ENCODE measurements around the gene C1QTNF12.

C1QTNF12 gene

GRCh38 chr1:1221887-1222574, 24.5 kb downstream of the C1QTNF12 start:
- Histone ChIP-seq H3K4me3 (ENCODE audit: low read depth, low read length, poor library complexity, severe bottlenecking) (no peak overlapping the region), H3K9ac (ENCODE audit: low read length) (no peak overlapping the region), H3K36me3 (ENCODE audit: insufficient read depth, low read length) (peaks cover 92% of the 10 kb centered on the region), H3K9me2 (ENCODE audit: low read depth, low read length) (no peaks in the 10 kb centered on the region), H3K27me3 (ENCODE audit: insufficient read depth, low read length) (no peaks in the 10 kb centered on the region), H3F3A (ENCODE audit: insufficient read depth, low read length) (no peaks in the 10 kb centered on the region), H3K9me3 (ENCODE audit: low read length) (no peaks in the 10 kb centered on the region), H4K20me1 (ENCODE audit: insufficient read depth, low read length) (no peaks in the 10 kb centered on the region), H3K79me2 (ENCODE audit: insufficient read depth, low read length) (no peaks in the 10 kb centered on the region), H3K27ac (ENCODE audit: low read depth, low read length, poor library complexity, severe bottlenecking) (no peak overlapping the region), H3K4me1 (ENCODE audit: insufficient read depth, low read length, severe bottlenecking) (peaks cover 1% of the 10 kb centered on the region), H2AFZ (ENCODE audit: low read length) (no peak overlapping the region), H3K4me2 (ENCODE audit: low read length) (no peak overlapping the region)
- TF ChIP-seq EZH2 (IDR thresholded peaks at IDR 0.05; ENCODE audit: borderline replicate concordance, low read length), result no peak
- TF ChIP-seq, protein P1, sequence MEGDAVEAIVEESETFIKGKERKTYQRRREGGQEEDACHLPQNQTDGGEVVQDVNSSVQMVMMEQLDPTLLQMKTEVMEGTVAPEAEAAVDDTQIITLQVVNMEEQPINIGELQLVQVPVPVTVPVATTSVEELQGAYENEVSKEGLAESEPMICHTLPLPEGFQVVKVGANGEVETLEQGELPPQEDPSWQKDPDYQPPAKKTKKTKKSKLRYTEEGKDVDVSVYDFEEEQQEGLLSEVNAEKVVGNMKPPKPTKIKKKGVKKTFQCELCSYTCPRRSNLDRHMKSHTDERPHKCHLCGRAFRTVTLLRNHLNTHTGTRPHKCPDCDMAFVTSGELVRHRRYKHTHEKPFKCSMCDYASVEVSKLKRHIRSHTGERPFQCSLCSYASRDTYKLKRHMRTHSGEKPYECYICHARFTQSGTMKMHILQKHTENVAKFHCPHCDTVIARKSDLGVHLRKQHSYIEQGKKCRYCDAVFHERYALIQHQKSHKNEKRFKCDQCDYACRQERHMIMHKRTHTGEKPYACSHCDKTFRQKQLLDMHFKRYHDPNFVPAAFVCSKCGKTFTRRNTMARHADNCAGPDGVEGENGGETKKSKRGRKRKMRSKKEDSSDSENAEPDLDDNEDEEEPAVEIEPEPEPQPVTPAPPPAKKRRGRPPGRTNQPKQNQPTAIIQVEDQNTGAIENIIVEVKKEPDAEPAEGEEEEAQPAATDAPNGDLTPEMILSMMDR (IDR thresholded peaks at IDR 0.05; ENCODE audit: low read length), result no peak

GRCh38 chr1:1220197-1220596, 26.3 kb downstream of the C1QTNF12 start:
- H3K36me3 ChIP-seq (ENCODE audit: insufficient read depth, low read length), result peaks cover 87% of the 10 kb centered on the region

DNA sequence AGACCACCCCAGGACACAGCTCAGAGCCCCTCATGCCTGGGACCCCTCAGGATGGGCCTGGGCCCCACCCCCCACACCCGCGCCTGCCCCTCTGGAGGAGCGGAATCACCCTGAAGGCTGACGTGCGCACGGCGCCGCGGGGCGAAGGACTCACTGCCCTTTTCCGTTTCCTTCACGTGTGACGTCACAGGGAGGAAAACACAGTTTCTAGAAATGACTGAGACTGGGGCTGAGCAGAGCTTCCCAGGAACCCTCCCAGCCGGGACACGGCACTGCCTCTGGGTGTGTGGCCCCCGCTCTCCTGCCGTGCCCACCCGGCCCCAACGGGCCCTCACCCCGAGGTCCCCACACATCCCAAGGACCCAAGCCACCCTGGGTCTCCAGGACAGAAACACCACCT, 27.2 kb downstream of the C1QTNF12 start:
- H3K9me2 ChIP-seq (ENCODE audit: low read depth, low read length), result no peaks in the 10 kb centered on the region
- no peak overlapping the region for H2AFZ ChIP-seq (ENCODE audit: low read length)
- no peak overlapping the region for H3K27ac ChIP-seq (ENCODE audit: low read depth, low read length, poor library complexity, severe bottlenecking)
- no peaks in the 10 kb centered on the region for H4K20me1 ChIP-seq (ENCODE audit: insufficient read depth, low read length)
- TF ChIP-seq, protein P1 (IDR thresholded peaks at IDR 0.05; ENCODE audit: low read length), result no peak
- TF ChIP-seq EZH2 (IDR thresholded peaks at IDR 0.05; ENCODE audit: borderline replicate concordance, low read length), result no peak
- H3K27me3 ChIP-seq (ENCODE audit: insufficient read depth, low read length), result no peaks in the 10 kb centered on the region
- peaks cover 79% of the 10 kb centered on the region for H3K36me3 ChIP-seq (ENCODE audit: insufficient read depth, low read length)
- no peaks in the 10 kb centered on the region for H3K9me3 ChIP-seq (ENCODE audit: low read length)
- no peaks in the 10 kb centered on the region for H3F3A ChIP-seq (ENCODE audit: insufficient read depth, low read length)
- H3K4me1 ChIP-seq (ENCODE audit: insufficient read depth, low read length, severe bottlenecking), result peaks cover 9% of the 10 kb centered on the region
- H3K4me3 ChIP-seq (ENCODE audit: low read depth, low read length, poor library complexity, severe bottlenecking), result no peak overlapping the region
- no peak overlapping the region for H3K4me2 ChIP-seq (ENCODE audit: low read length)
- H3K79me2 ChIP-seq (ENCODE audit: insufficient read depth, low read length), result no peaks in the 10 kb centered on the region
- no peak overlapping the region for H3K9ac ChIP-seq (ENCODE audit: low read length)

More at GRCh38 chr1:1220197-1220596, 26.3 kb downstream of the C1QTNF12 start:
- Histone ChIP-seq H3K9ac (ENCODE audit: low read length) (no peak overlapping the region), H3K27me3 (ENCODE audit: insufficient read depth, low read length) (no peaks in the 10 kb centered on the region), H3F3A (ENCODE audit: insufficient read depth, low read length) (no peaks in the 10 kb centered on the region), H2AFZ (ENCODE audit: low read length) (no peak overlapping the region), H3K9me2 (ENCODE audit: low read depth, low read length) (no peaks in the 10 kb centered on the region), H3K79me2 (ENCODE audit: insufficient read depth, low read length) (no peaks in the 10 kb centered on the region), H3K4me2 (ENCODE audit: low read length) (no peak overlapping the region), H3K9me3 (ENCODE audit: low read length) (no peaks in the 10 kb centered on the region), H3K4me3 (ENCODE audit: low read depth, low read length, poor library complexity, severe bottlenecking) (no peak overlapping the region), H4K20me1 (ENCODE audit: insufficient read depth, low read length) (no peaks in the 10 kb centered on the region), H3K4me1 (ENCODE audit: insufficient read depth, low read length, severe bottlenecking) (peaks cover 9% of the 10 kb centered on the region), H3K27ac (ENCODE audit: low read depth, low read length, poor library complexity, severe bottlenecking) (no peak overlapping the region)
- TF ChIP-seq, protein P1 (IDR thresholded peaks at IDR 0.05; ENCODE audit: low read length), result no peak
- TF ChIP-seq EZH2 (IDR thresholded peaks at IDR 0.05; ENCODE audit: borderline replicate concordance, low read length), result no peak

All from OCI-LY1 (cell line).